BE2C (cell line): ENCODE results near the gene FAM210B.

Source experiments
- DNase-seq: peaks from one replicate; pipeline ENCODE4 v3.0.0-alpha.2; 2020
- H3K27me3 ChIP-seq: fragments of 250-450 bp; sonication (Bioruptor Pico); 2 replicates; pipeline ENCODE4 v1.5.1; 2020; ENCODE audit warnings: mild to moderate bottlenecking
- H3K36me3 ChIP-seq: fragments of 250-450 bp; sonication (Bioruptor Pico); 2 replicates; pipeline ENCODE4 v1.5.1; 2020; ENCODE audit warnings: mild to moderate bottlenecking
- H3K4me1 ChIP-seq: fragments of 250-450 bp; sonication (Bioruptor Pico); 2 replicates; pipeline ENCODE4 v1.5.1; 2020
- H3K4me3 ChIP-seq: 2 replicates; pipeline ENCODE4 v1.5.1; 2011; ENCODE audit warnings: low read depth, low read length
- H3K9me3 ChIP-seq: fragments of 250-450 bp; sonication (Bioruptor Pico); 2 replicates; pipeline ENCODE4 v1.5.1; 2020
- TF ChIP-seq, protein P1 (sequence below): IDR thresholded peaks from 2 replicates; pipeline ENCODE4 v1.5.1; 2012; ENCODE audit warnings: mild to moderate bottlenecking, low read depth, low read length

The FAM210B gene

DNA sequence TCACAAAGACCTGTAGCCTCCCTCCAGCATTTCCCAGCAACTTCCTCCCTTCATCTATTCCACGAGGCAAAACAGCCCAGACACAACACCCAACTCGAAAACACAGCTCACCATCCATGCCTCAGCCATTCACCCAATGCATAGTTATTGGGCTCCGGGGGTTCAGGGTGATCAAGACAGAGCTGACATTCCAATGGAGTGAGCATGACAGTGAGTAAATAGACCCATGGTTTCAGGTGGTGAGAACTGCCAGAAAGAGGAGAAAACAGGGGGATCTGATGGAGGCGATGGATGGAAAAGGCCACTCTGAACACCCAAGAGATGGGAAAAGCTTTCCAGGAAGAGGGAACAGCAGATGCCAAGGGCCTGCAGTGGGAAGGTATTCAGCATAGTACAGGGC, 59.1 kb downstream of the FAM210B start:
- no peaks in the 10 kb centered on the region for H3K4me1 ChIP-seq
- no peak overlapping the region for H3K4me3 ChIP-seq
- H3K27me3 ChIP-seq, result no peaks in the 10 kb centered on the region
- H3K36me3 ChIP-seq, result no peaks in the 10 kb centered on the region
- DNase-seq, result no peak
- no peaks in the 10 kb centered on the region for H3K9me3 ChIP-seq
- TF ChIP-seq, protein P1, sequence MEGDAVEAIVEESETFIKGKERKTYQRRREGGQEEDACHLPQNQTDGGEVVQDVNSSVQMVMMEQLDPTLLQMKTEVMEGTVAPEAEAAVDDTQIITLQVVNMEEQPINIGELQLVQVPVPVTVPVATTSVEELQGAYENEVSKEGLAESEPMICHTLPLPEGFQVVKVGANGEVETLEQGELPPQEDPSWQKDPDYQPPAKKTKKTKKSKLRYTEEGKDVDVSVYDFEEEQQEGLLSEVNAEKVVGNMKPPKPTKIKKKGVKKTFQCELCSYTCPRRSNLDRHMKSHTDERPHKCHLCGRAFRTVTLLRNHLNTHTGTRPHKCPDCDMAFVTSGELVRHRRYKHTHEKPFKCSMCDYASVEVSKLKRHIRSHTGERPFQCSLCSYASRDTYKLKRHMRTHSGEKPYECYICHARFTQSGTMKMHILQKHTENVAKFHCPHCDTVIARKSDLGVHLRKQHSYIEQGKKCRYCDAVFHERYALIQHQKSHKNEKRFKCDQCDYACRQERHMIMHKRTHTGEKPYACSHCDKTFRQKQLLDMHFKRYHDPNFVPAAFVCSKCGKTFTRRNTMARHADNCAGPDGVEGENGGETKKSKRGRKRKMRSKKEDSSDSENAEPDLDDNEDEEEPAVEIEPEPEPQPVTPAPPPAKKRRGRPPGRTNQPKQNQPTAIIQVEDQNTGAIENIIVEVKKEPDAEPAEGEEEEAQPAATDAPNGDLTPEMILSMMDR, result no peak
